ENCODE results near the gene RAI1.

DNA sequence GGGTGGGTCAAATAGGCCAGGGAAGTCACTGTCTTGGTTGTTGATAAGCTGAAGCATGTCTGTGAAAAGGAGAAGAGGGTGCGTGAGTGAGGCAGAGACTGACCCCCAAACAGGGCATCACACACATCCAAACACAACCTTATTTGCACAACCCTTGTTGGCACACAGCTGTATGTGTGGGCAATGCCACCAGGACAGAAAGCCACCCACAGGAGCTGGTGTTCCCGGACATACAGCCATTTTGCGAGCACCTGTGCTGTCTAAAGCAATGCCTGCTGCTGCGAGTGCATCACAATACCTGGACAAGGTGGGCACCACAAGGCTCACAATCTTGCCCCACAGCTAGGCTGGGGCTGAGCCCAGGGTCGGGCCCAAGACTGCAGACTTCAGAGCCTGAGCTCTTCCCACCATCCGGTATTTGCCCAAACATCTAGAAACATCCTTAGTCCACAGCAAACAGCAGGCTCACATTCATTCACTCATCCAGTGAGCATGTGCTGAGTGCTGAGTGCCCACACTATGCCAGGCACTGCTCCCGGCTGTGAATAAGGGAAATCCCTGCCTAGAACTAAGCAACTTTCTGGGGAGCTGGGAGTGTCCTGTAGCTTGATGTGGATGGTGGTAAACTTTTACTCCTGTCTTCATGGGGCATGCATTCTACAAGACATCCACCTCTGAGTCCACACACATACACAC, 139.4 kb downstream of the RAI1 start:
- no peak for TF ChIP-seq CTCF (IDR thresholded peaks at IDR 0.05)
- peak in 1 of 2 donors; percentile 19 for TF ChIP-seq POLR2A (IDR thresholded peaks at IDR 0.05)

All from adrenal gland (tissue), 5 donors.